Neural cell (in vitro differentiated cells): ENCODE results near the gene ITGAE. TPM values are rescaled to one million over a fixed set of nuclear protein-coding genes. Genes with fewer than 3 reads are reported as not detected.

Experiments used
- H2AFZ ChIP-seq: fragments of 200-600, 300-800 bp; sonication (generic), shearing (Covaris generic); 2 replicates; pipeline ENCODE4 v1.6.0; 2014; ENCODE audit warnings: low read depth, mild to moderate bottlenecking, antibody characterized with exemption, low read length, moderate library complexity
- H3F3A ChIP-seq: fragments of 200-600 bp; shearing (Covaris generic); 2 replicates; pipeline ENCODE4 v1.6.1; 2016; ENCODE audit warnings: mild to moderate bottlenecking, moderate library complexity, mixed read lengths, antibody characterized with exemption, low read length; ENCODE audit not compliant: insufficient read depth, poor library complexity, severe bottlenecking
- H3K27ac ChIP-seq: fragments of 200-600, 300-800 bp; sonication (generic), shearing (Covaris generic); 2 replicates; pipeline ENCODE4 v1.5.1; 2014; ENCODE audit warnings: mild to moderate bottlenecking, low read length, moderate library complexity
- H3K27me3 ChIP-seq: fragments of 300-800, 200-600 bp; sonication (generic), shearing (Covaris generic); 2 replicates; pipeline ENCODE4 v1.6.0; 2014; ENCODE audit warnings: mild to moderate bottlenecking, low read depth, low read length, moderate library complexity; ENCODE audit not compliant: insufficient read depth
- H3K36me3 ChIP-seq: fragments of 300-800, 200-600 bp; sonication (generic), shearing (Covaris generic); 2 replicates; pipeline ENCODE4 v1.5.1; 2014; ENCODE audit warnings: mild to moderate bottlenecking, antibody characterized with exemption, low read length, moderate library complexity; ENCODE audit not compliant: insufficient read depth
- H3K4me2 ChIP-seq: fragments of 300-800, 200-600 bp; sonication (generic), shearing (Covaris generic); 2 replicates; pipeline ENCODE4 v1.6.0; 2014; ENCODE audit warnings: mild to moderate bottlenecking, low read length
- H3K4me3 ChIP-seq: fragments of 300-800, 200-600 bp; sonication (generic), shearing (Covaris generic); 2 replicates; pipeline ENCODE4 v1.5.1; 2014; ENCODE audit warnings: mild to moderate bottlenecking, low read length, moderate library complexity
- H3K79me2 ChIP-seq: fragments of 200-600 bp; shearing (Covaris generic); replicated peaks from 2 replicates; pipeline ENCODE4 v1.6.0; 2014; ENCODE audit warnings: mild to moderate bottlenecking, low read length, moderate library complexity; ENCODE audit not compliant: insufficient read depth
- H3K9ac ChIP-seq: fragments of 300-800, 200-600 bp; sonication (generic), shearing (Covaris generic); 2 replicates; pipeline ENCODE4 v1.6.1; 2016; ENCODE audit warnings: mild to moderate bottlenecking, low read length, mixed read lengths
- H3K9me2 ChIP-seq: fragments of 200-600 bp; shearing (Covaris generic); 2 replicates; pipeline ENCODE4 v1.6.1; 2016; ENCODE audit warnings: mild to moderate bottlenecking, low read length, mixed read lengths; ENCODE audit not compliant: insufficient read depth
- H3K9me3 ChIP-seq: fragments of 200-600, 300-800 bp; sonication (generic), shearing (Covaris generic); 2 replicates; pipeline ENCODE4 v1.6.1; 2016; ENCODE audit warnings: mild to moderate bottlenecking, mixed run types, low read length, moderate library complexity, mixed read lengths
- H4K20me1 ChIP-seq: fragments of 200-600 bp; shearing (Covaris generic); 2 replicates; pipeline ENCODE4 v1.6.1; 2016; ENCODE audit warnings: mild to moderate bottlenecking, mixed run types; ENCODE audit not compliant: insufficient read depth
- EP300 ChIP-seq: fragments of 450-650 bp; conservative IDR thresholded peaks from 2 replicates; pipeline ENCODE4 v1.6.1; 2014; ENCODE audit warnings: antibody characterized with exemption, mild to moderate bottlenecking, moderate library complexity; ENCODE audit not compliant: poor library complexity, severe bottlenecking
- EZH2 ChIP-seq: fragments of 200-600, 300-800 bp; shearing (Covaris generic), sonication (generic); IDR thresholded peaks from 2 replicates; pipeline ENCODE4 v1.6.1; 2014; ENCODE audit warnings: antibody characterized with exemption, low read length, borderline replicate concordance, mild to moderate bottlenecking; ENCODE audit not compliant: insufficient read depth, poor library complexity, severe bottlenecking
- MXI1 ChIP-seq: fragments of 450-650 bp; conservative IDR thresholded peaks from 2 replicates; pipeline ENCODE4 v1.6.1; 2014; ENCODE audit warnings: antibody characterized with exemption, mild to moderate bottlenecking; ENCODE audit not compliant: poor library complexity, severe bottlenecking
- POLR2AphosphoS5 ChIP-seq: IDR thresholded peaks from 2 replicates; pipeline ENCODE4 v1.6.1; 2012
- RAD21 ChIP-seq: fragments of 450-650 bp; conservative IDR thresholded peaks from 2 replicates; pipeline ENCODE4 v1.6.1; 2014; ENCODE audit warnings: antibody characterized with exemption, mild to moderate bottlenecking, moderate library complexity
- SMC3 ChIP-seq: fragments of 450-650 bp; conservative IDR thresholded peaks from 2 replicates; pipeline ENCODE4 v1.6.1; 2014; ENCODE audit warnings: antibody characterized with exemption, mild to moderate bottlenecking, moderate library complexity; ENCODE audit not compliant: poor library complexity
- TAF1 ChIP-seq: IDR thresholded peaks from 2 replicates; pipeline ENCODE4 v1.6.1; 2012; ENCODE audit warnings: low read depth
- polyA plus RNA-seq: library from polyadenylated mRNA; depleted of rRNA; stranded (reverse); fragments of >200 nt; gene quantifications from 2 replicates; pipeline ENCODE4 v1.2.3, GENCODE V29; 2014
- TF ChIP-seq, protein P1 (sequence below): IDR thresholded peaks from 2 replicates; pipeline ENCODE4 v1.6.1; 2012; ENCODE audit warnings: borderline replicate concordance
- TF ChIP-seq, protein P2 (sequence below): fragments of 450-650 bp; IDR thresholded peaks from 2 replicates; pipeline ENCODE4 v1.5.1; 2014; ENCODE audit warnings: antibody characterized with exemption, mild to moderate bottlenecking, moderate library complexity; ENCODE audit not compliant: poor library complexity, severe bottlenecking

Gene ITGAE
- polyA plus RNA-seq, 1 donor from 2014 or later = 169 TPM

DNA sequence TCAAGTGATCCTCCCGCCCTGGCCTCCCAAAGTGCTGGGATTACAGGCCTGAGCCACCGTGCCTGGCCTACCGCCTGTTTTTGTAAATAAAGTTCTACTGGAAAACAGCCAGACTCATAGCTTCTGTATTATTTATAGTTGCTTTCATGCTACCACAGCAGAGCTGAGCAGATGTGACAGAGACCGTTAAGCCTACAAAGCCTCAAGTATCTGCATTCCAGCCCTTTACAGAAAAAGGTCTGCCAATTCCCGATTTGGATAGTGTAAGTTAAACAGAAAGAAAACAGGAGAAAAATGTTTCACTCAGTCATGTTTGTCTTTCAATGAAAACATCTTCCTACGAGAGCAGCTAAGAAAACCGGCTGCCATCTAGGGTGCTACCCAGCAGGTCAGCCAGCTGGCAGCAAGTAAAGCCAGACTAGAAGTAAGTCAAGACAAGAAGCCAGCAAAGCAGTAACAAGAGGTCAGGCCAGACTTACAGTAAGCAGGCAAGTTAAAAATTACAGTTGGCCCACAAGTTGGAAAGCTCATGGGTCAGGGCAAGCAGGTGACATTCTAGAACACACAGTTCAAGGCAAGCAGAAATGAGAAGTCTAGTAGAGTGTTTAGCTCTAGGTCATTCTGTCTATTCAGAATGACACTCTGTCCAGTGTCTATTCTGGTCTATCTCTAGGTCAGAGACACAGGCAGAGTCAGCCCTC lies 27.3 kb upstream of the ITGAE start:
- H3K4me3 ChIP-seq = no peak overlapping the region

DNA sequence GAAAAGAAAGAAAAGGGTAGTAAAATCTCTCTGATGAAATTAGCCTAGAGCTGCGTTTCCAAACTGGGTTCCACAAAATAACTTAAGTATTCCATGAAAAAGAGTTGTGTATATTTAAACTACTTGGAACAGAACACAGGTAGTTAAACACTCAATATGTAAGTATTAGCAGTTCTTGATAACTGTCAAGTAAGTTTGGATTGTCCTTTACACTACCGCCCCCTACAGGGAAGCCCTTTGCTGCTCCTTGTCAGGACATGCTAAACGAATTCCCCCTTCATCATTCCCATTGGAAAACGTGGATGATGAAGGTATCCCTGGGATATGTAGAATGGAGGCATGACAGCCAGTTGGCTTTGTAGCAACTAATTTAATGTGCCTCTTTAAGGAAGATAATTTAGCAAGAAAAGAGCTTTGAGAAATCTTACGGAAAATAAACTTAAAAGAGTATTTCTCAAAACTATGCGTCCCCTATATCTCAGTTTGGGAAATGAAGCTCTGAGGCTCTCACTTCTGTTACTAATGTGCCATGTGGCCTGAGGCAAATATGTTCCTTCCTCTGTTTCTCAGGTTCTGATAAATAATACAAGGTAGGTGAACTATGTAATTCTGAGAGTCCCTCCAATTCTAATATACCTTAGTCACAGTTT lies 26.3 kb upstream of the ITGAE start:
- no peaks in the 10 kb centered on the region for H3F3A ChIP-seq
- peaks cover under 1% of the 10 kb centered on the region for H3K36me3 ChIP-seq
- H4K20me1 ChIP-seq = peaks cover 4% of the 10 kb centered on the region
- no peak overlapping the region for H2AFZ ChIP-seq
- H3K79me2 ChIP-seq = no peaks in the 10 kb centered on the region
- no peaks in the 10 kb centered on the region for H3K9me3 ChIP-seq
- H3K27me3 ChIP-seq = no peaks in the 10 kb centered on the region
- H3K27ac ChIP-seq = no peak overlapping the region
- no peaks in the 10 kb centered on the region for H3K9me2 ChIP-seq
- H3K4me2 ChIP-seq = no peak overlapping the region
- H3K9ac ChIP-seq = no peak overlapping the region
- H3K4me3 ChIP-seq = no peak overlapping the region
- TF ChIP-seq SMC3 = peak; percentile 71
- TF ChIP-seq, protein P1, sequence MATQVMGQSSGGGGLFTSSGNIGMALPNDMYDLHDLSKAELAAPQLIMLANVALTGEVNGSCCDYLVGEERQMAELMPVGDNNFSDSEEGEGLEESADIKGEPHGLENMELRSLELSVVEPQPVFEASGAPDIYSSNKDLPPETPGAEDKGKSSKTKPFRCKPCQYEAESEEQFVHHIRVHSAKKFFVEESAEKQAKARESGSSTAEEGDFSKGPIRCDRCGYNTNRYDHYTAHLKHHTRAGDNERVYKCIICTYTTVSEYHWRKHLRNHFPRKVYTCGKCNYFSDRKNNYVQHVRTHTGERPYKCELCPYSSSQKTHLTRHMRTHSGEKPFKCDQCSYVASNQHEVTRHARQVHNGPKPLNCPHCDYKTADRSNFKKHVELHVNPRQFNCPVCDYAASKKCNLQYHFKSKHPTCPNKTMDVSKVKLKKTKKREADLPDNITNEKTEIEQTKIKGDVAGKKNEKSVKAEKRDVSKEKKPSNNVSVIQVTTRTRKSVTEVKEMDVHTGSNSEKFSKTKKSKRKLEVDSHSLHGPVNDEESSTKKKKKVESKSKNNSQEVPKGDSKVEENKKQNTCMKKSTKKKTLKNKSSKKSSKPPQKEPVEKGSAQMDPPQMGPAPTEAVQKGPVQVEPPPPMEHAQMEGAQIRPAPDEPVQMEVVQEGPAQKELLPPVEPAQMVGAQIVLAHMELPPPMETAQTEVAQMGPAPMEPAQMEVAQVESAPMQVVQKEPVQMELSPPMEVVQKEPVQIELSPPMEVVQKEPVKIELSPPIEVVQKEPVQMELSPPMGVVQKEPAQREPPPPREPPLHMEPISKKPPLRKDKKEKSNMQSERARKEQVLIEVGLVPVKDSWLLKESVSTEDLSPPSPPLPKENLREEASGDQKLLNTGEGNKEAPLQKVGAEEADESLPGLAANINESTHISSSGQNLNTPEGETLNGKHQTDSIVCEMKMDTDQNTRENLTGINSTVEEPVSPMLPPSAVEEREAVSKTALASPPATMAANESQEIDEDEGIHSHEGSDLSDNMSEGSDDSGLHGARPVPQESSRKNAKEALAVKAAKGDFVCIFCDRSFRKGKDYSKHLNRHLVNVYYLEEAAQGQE = no peak
- no peak for TF ChIP-seq TAF1
- no peak for TF ChIP-seq EZH2
- peak; percentile 70 for TF ChIP-seq RAD21
- TF ChIP-seq, protein P2, sequence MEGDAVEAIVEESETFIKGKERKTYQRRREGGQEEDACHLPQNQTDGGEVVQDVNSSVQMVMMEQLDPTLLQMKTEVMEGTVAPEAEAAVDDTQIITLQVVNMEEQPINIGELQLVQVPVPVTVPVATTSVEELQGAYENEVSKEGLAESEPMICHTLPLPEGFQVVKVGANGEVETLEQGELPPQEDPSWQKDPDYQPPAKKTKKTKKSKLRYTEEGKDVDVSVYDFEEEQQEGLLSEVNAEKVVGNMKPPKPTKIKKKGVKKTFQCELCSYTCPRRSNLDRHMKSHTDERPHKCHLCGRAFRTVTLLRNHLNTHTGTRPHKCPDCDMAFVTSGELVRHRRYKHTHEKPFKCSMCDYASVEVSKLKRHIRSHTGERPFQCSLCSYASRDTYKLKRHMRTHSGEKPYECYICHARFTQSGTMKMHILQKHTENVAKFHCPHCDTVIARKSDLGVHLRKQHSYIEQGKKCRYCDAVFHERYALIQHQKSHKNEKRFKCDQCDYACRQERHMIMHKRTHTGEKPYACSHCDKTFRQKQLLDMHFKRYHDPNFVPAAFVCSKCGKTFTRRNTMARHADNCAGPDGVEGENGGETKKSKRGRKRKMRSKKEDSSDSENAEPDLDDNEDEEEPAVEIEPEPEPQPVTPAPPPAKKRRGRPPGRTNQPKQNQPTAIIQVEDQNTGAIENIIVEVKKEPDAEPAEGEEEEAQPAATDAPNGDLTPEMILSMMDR = peak; percentile 66
- TF ChIP-seq POLR2AphosphoS5 = no peak
- TF ChIP-seq MXI1 = no peak

More for the DNA sequence above, 27.3 kb upstream of the ITGAE start:
- Histone ChIP-seq H2AFZ (no peak overlapping the region), H3F3A (no peaks in the 10 kb centered on the region), H3K79me2 (no peaks in the 10 kb centered on the region), H3K27ac (no peak overlapping the region), H4K20me1 (peaks cover 4% of the 10 kb centered on the region), H3K27me3 (no peaks in the 10 kb centered on the region), H3K4me2 (no peak overlapping the region), H3K36me3 (no peaks in the 10 kb centered on the region), H3K9me2 (no peaks in the 10 kb centered on the region), H3K9me3 (no peaks in the 10 kb centered on the region), H3K9ac (no peak overlapping the region)
- TF ChIP-seq TAF1 = no peak
- TF ChIP-seq RAD21 = no peak
- TF ChIP-seq POLR2AphosphoS5 = no peak
- TF ChIP-seq MXI1 = no peak
- no peak for TF ChIP-seq EZH2
- TF ChIP-seq, protein P2 = no peak
- TF ChIP-seq, protein P1 = no peak
- no peak for TF ChIP-seq EP300
- no peak for TF ChIP-seq SMC3
